ENCODE measurements around the gene UROC1.

DNA sequence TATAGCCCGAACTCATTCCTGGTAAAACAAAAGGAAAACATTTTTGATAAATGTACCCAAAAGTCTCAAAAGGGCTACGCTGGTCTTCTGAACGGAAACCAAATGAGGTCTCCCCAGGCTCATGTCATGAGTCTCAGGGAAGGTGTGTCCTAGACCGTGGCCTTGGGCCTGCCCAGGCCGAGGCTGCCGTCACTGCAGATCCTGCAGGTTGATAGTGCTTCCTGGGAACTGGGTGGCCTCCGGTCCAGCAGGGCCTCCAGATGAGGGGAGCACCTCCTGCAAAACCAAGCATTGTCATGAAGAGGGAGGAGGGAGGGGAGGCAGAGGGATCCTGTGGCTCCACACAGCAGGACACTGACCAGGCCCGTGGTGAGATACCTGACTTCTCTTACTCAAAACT is 79.4 kb downstream of the UROC1 start:
- TF ChIP-seq POLR2A (IDR thresholded peaks at IDR 0.05; ENCODE audit: low read length) (no peak), GATA1 (IDR thresholded peaks at IDR 0.05; ENCODE audit: low read depth, low read length) (no peak)
